ENCODE results near the gene PARVB. TPM values are rescaled to one million over a fixed set of nuclear protein-coding genes. Genes with fewer than 3 reads are reported as not detected.

Gene PARVB
- polyA plus RNA-seq, 1 donor (not counting 4 experiments of a cell fraction or from before 2014, with no cell fraction given), result 10.5 TPM

- no peaks in the 10 kb centered on the region for H4K20me1 ChIP-seq (ENCODE audit: control insufficient read depth, extremely low read depth, insufficient read depth, low read length)
- no peak overlapping the region for H3K4me3 ChIP-seq (ENCODE audit: control insufficient read depth in 2 of 3, extremely low read depth in 1 of 3, insufficient read depth in 2 of 3, low read depth in 1 of 3, low read length in 3 of 3)
- H3K27ac ChIP-seq (ENCODE audit: control insufficient read depth, insufficient read depth, low read length), result no peak overlapping the region
- dilution Hi-C loops (cut with MboI; ENCODE audit: extremely low pct_ligation_motif_present, low sequenced_read_pairs), result no loop called here
- FAIRE-seq (no peak), DNase-seq (ENCODE audit: low read depth, low spot score) (no peak)
- H3K4me1 ChIP-seq (ENCODE audit: control insufficient read depth, extremely low read depth, insufficient read depth, low read length), result no peaks in the 10 kb centered on the region
- no peaks in the 10 kb centered on the region for H3K36me3 ChIP-seq (ENCODE audit: control insufficient read depth in 2 of 2, extremely low read depth in 1 of 2, insufficient read depth in 2 of 2, low read length in 2 of 2)
- no peak overlapping the region for H3K4me2 ChIP-seq (ENCODE audit: control insufficient read depth, extremely low read depth, insufficient read depth, low read depth, low read length)
- no peaks in the 10 kb centered on the region for H3K79me2 ChIP-seq (ENCODE audit: control insufficient read depth, insufficient read depth, low read length)
- peaks cover 2% of the 10 kb centered on the region for H3K27me3 ChIP-seq (ENCODE audit: control insufficient read depth, extremely low read depth, insufficient read depth, low read length)
- no peak overlapping the region for H3K9ac ChIP-seq (ENCODE audit: control insufficient read depth, extremely low read depth, insufficient read depth, low read length)
- no peaks in the 10 kb centered on the region for H3K9me1 ChIP-seq (ENCODE audit: control insufficient read depth, extremely low read depth, insufficient read depth, low read length)
- no peaks in the 10 kb centered on the region for H3K9me3 ChIP-seq (ENCODE audit: control insufficient read depth, low read depth, low read length)
- H2AFZ ChIP-seq (ENCODE audit: control insufficient read depth, low read length), result no peak overlapping the region
- TF ChIP-seq EZH2 (IDR thresholded peaks at IDR 0.05; ENCODE audit: low read length) (no peak), CTCF (optimal IDR thresholded peaks at IDR 0.05 in 1 of 3, IDR thresholded peaks at IDR 0.05 in 1 of 3, conservative IDR thresholded peaks at IDR 0.05 in 1 of 3; ENCODE audit: extremely low read depth in 1 of 3, insufficient read depth in 2 of 3, low read length in 3 of 3) (no peak)
Observed at GRCh38 chr22:44096736-44097135, 72.6 kb downstream of the PARVB start.

GRCh38 chr22:44097263-44098020 lies 73.3 kb downstream of the PARVB start:
- TF ChIP-seq CTCF (optimal IDR thresholded peaks at IDR 0.05 in 1 of 3, IDR thresholded peaks at IDR 0.05 in 1 of 3, conservative IDR thresholded peaks at IDR 0.05 in 1 of 3; ENCODE audit: extremely low read depth in 1 of 3, insufficient read depth in 2 of 3, low read length in 3 of 3) (no peak), EZH2 (IDR thresholded peaks at IDR 0.05; ENCODE audit: low read length) (no peak)
- Histone ChIP-seq H3K36me3 (ENCODE audit: control insufficient read depth in 2 of 2, extremely low read depth in 1 of 2, insufficient read depth in 2 of 2, low read length in 2 of 2) (no peaks in the 10 kb centered on the region), H3K4me2 (ENCODE audit: control insufficient read depth, extremely low read depth, insufficient read depth, low read depth, low read length) (no peak overlapping the region), H3K27ac (ENCODE audit: control insufficient read depth, insufficient read depth, low read length) (no peak overlapping the region), H3K9ac (ENCODE audit: control insufficient read depth, extremely low read depth, insufficient read depth, low read length) (no peak overlapping the region), H2AFZ (ENCODE audit: control insufficient read depth, low read length) (no peak overlapping the region), H3K27me3 (ENCODE audit: control insufficient read depth, extremely low read depth, insufficient read depth, low read length) (no peaks in the 10 kb centered on the region), H3K4me1 (ENCODE audit: control insufficient read depth, extremely low read depth, insufficient read depth, low read length) (no peaks in the 10 kb centered on the region), H4K20me1 (ENCODE audit: control insufficient read depth, extremely low read depth, insufficient read depth, low read length) (no peaks in the 10 kb centered on the region), H3K9me3 (ENCODE audit: control insufficient read depth, low read depth, low read length) (no peaks in the 10 kb centered on the region), H3K79me2 (ENCODE audit: control insufficient read depth, insufficient read depth, low read length) (no peaks in the 10 kb centered on the region), H3K9me1 (ENCODE audit: control insufficient read depth, extremely low read depth, insufficient read depth, low read length) (no peaks in the 10 kb centered on the region), H3K4me3 (ENCODE audit: control insufficient read depth in 2 of 3, extremely low read depth in 1 of 3, insufficient read depth in 2 of 3, low read depth in 1 of 3, low read length in 3 of 3) (no peak overlapping the region)
- FAIRE-seq (no peak), DNase-seq (ENCODE audit: low read depth, low spot score) (no peak)
- dilution Hi-C loops (cut with MboI; ENCODE audit: extremely low pct_ligation_motif_present, low sequenced_read_pairs), result no loop called here
